Measurements from ENCODE around the gene GCK. TPM values are rescaled to one million over a fixed set of nuclear protein-coding genes. Genes with fewer than 3 reads are reported as not detected.
A peak's percentile ranks its signal among the peaks of the same experiment; 100 is the strongest.

Gene GCK
- total and polyA plus RNA-seq, 7 donors, result 0.27 to 1.8 (median 0.60) TPM; not detected in 2

- peaks cover 5 to 41% (median 14%) of the 10 kb centered on the region in 3 donors for H3K27me3 ChIP-seq
- intact Hi-C loops (cut with DNase I), result no loop called here
- peaks cover 0 to 29% (median 21%) of the 10 kb centered on the region in 4 donors for H3K4me1 ChIP-seq
- no peak for DNase-seq
- TF ChIP-seq CTCF (IDR thresholded peaks at IDR 0.05) (no peak), POLR2AphosphoS5 (IDR thresholded peaks at IDR 0.05) (no peak), EP300 (IDR thresholded peaks at IDR 0.05) (no peak), POLR2A (IDR thresholded peaks at IDR 0.05) (no peak)
- no peaks in the 10 kb centered on the region for H3K9me3 ChIP-seq
- peak overlapping the region; percentile 74 to 91 (median 78) for H3K27ac ChIP-seq
- 70 to 82% methylated on average over 8 of the region's 8 CpGs for WGBS, 2 donors
- peaks cover 0 to 9% (median 0%) of the 10 kb centered on the region in 4 donors for H3K36me3 ChIP-seq
- no peak overlapping the region for H3K4me3 ChIP-seq
These were observed 86.2 kb downstream of the GCK start for GRCh38 chr7:44102846-44103565.

- H3K4me1 ChIP-seq, result peaks cover 0 to 25% (median 21%) of the 10 kb centered on the region in 4 donors
- no peak for TF ChIP-seq POLR2A (IDR thresholded peaks at IDR 0.05)
- no peak for TF ChIP-seq POLR2AphosphoS5 (IDR thresholded peaks at IDR 0.05)
- TF ChIP-seq CTCF (IDR thresholded peaks at IDR 0.05), result no peak
- no peak for TF ChIP-seq EP300 (IDR thresholded peaks at IDR 0.05)
- intact Hi-C loops (cut with DNase I), result no loop called here
- 87 to 88% methylated on average over 14 of the region's 14 CpGs for WGBS, 2 donors
- H3K27me3 ChIP-seq, result peaks cover 5 to 34% (median 14%) of the 10 kb centered on the region in 3 donors
- peak; percentile 65 for DNase-seq
- no peaks in the 10 kb centered on the region for H3K9me3 ChIP-seq
- peaks cover 0 to 6% (median 0%) of the 10 kb centered on the region in 4 donors for H3K36me3 ChIP-seq
- H3K4me3 ChIP-seq, result no peak overlapping the region
- H3K27ac ChIP-seq, result peak overlapping the region; percentile 61 to 91 (median 75)
These were observed 87.0 kb downstream of the GCK start for GRCh38 chr7:44101966-44102845.

DNA sequence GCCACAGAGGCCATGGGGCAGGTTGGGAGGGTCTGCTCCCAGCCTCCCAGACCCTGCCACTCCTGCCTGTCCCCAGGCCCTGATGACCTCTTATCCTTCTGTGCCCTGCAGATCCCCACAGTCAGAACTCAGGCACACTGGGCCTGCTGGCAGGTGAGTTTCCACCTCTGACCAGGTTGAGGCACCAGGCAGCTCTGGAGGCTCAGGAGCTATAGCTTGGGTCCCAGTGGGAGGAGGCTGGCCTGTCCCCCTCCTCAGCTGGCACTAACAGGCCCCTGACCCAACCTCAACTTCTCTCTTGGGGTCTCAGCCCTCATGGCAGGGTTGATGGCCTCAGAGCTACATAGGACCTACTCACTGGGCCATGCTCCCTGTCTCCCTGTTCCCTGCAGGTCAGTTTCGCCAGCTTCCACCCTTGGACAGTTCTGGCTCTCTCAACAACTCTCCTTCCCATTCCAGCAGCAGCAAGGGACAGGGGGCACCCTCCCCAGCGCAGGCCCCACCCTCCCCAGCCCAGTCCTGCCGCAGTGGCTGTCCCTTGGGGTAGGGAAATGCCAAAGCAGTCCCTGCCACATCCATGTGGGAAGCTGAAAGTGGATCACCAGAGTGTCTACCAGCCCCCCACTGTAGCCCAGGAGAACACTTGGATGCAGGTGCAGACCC, 87.8 kb downstream of the GCK start:
- no peak for DNase-seq
- 83 to 88% methylated on average over 3 of the region's 3 CpGs for WGBS, 2 donors
- H3K4me3 ChIP-seq, result no peak overlapping the region
- no peak for TF ChIP-seq POLR2A (IDR thresholded peaks at IDR 0.05)
- TF ChIP-seq CTCF (IDR thresholded peaks at IDR 0.05), result no peak
- TF ChIP-seq EP300 (IDR thresholded peaks at IDR 0.05), result no peak
- TF ChIP-seq POLR2AphosphoS5 (IDR thresholded peaks at IDR 0.05), result no peak
- peaks cover 0 to 23% (median 20%) of the 10 kb centered on the region in 4 donors for H3K4me1 ChIP-seq
- intact Hi-C loops (cut with DNase I), result no loop called here
- H3K9me3 ChIP-seq, result no peaks in the 10 kb centered on the region
- no peaks in the 10 kb centered on the region for H3K36me3 ChIP-seq
- H3K27ac ChIP-seq, result peak overlapping the region; percentile 55 to 91 (median 60)
- peaks cover 5 to 27% (median 14%) of the 10 kb centered on the region in 3 donors for H3K27me3 ChIP-seq

- 52 to 65% methylated on average over 10 of the region's 10 CpGs for WGBS, 2 donors
- Histone ChIP-seq H3K36me3 (no peaks in the 10 kb centered on the region), H3K9me3 (no peaks in the 10 kb centered on the region), H3K4me1 (peaks cover 0 to 15% (median 12%) of the 10 kb centered on the region in 4 donors), H3K27ac (peak overlapping the region; percentile 55 to 91 (median 60)), H3K27me3 (peaks cover 5 to 21% (median 14%) of the 10 kb centered on the region in 3 donors), H3K4me3 (no peak overlapping the region)
- DNase-seq, result peak; percentile 65
- TF ChIP-seq POLR2A (IDR thresholded peaks at IDR 0.05) (no peak), CTCF (IDR thresholded peaks at IDR 0.05) (no peak), EP300 (IDR thresholded peaks at IDR 0.05) (no peak), POLR2AphosphoS5 (IDR thresholded peaks at IDR 0.05) (no peak)
- intact Hi-C loops (cut with DNase I), result no loop called here
These were observed 88.6 kb downstream of the GCK start for GRCh38 chr7:44100458-44101302.

Data from sigmoid colon (tissue), 7 donors.